GM18517 (cell line): ENCODE data around the gene SLC25A22.

ENCODE experiments used
- ATAC-seq: cut with Tn5 transposase; IDR thresholded peaks from one replicate; pipeline ENCODE4 v1.9.1; 2021; ENCODE audit warnings: mild to moderate bottlenecking, moderate library complexity; ENCODE audit not compliant: unreplicated experiment

Gene SLC25A22

DNA sequence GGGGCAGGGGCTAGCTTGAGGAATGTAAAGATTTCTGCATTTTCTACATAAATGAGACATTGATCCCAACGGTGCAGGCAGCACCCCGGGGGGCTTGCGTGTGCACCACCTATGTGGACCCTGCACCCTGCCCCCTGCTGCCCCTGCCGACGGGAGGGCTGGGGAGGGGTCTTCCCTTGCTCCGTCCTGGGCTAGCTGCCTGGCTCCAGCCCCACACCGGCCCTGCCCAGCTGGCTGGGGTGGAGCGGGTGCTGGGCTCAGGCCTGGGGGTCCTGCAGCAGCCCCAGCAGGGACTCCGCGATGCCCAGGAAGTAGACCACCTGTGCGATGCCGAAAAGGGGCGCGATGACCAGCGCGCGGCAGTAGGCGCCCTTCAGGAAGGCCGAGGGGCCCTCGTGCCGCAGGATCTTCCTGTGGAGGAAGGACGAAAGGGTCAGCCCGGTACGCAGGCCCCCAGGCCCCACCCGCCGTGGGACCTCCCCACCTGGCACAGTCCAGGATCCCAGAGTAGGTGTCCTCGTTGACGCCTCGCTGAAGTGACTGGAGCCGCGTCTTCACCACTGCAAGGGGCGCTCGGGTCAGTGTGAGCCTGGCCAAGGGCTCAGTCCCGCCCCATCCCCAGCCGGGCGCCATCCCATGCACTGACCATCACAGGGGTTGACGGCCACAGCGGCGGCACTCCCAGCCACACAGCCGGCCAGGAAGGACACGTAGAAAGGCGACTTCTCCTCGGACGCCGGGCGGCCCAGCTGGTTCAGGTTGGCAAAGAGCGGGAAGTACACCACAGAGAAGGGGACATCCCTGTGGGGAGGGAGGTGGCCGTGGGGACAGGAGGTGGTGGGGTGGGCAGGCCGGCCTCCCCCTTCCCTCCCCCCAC lies 6.2 kb downstream of the SLC25A22 start:
- ATAC-seq = no peak

DNA sequence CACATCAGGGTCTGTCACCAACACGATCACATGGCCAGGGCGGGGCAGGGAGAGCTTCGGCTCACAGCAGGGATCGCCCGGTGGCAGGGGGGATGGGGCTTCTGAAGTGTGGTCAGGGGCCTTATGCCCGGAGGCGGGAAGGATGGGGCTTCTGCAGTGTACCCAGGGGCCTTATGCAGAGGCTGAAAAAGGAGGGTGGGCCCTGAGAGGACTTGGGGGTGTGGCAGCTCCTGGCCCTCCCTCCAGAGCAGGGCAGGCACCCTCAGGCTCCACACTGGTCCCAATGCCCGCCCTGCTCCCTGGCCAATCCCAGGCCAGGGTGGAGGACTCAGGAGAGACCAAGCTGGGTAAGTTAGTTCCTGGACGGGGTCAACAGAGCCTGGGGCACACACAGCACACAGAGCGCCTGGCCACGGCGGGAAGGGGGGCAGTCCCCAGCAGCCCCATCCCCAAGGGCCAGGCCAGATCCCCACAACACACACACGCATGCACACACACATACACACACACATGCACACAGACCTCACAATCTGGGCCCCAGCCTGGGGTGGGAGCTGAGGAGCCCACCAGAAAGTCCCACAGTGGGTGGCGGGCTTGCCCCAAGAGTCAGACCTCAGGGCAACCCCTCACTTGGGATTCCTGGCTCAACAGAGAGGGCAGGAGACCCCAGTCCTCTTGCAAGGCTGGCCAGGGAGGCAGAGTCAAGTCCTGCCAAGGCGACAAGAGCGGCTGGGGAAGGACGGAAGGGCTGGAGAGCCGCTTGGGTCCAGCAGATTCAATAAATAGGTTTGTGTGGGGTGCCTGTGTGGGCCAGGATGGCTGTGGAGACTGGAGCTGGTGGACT lies 7.1 kb downstream of the SLC25A22 start:
- no peak for ATAC-seq

DNA sequence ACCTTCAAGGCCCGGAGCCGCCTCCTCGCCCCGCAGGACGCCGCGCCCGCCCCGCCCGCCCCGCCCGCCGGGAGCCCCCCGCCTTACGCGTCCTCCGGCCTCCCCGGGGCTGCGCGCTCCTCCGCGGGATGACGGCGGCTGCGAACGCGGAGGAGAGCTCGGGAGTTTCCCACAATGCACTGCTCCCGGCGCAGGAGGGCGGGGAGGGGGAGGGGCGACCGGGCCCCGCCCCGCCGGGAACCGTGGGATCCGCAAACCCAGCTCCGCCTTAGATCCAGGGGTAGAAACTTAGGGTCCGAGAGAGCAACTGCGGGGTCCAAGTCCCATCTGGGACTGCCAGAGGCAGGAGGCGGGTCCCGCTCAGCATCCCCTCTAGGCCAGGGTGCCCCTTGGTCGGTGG lies 8.1 kb downstream of the SLC25A22 start, which contains the start of gene CEND1:
TSS of gene CEND1 (minus strand) at position 148 of the 400 bp plus-strand sequence. CDS start 1,514 bp downstream, outside the sequence.
- no peak for ATAC-seq

DNA sequence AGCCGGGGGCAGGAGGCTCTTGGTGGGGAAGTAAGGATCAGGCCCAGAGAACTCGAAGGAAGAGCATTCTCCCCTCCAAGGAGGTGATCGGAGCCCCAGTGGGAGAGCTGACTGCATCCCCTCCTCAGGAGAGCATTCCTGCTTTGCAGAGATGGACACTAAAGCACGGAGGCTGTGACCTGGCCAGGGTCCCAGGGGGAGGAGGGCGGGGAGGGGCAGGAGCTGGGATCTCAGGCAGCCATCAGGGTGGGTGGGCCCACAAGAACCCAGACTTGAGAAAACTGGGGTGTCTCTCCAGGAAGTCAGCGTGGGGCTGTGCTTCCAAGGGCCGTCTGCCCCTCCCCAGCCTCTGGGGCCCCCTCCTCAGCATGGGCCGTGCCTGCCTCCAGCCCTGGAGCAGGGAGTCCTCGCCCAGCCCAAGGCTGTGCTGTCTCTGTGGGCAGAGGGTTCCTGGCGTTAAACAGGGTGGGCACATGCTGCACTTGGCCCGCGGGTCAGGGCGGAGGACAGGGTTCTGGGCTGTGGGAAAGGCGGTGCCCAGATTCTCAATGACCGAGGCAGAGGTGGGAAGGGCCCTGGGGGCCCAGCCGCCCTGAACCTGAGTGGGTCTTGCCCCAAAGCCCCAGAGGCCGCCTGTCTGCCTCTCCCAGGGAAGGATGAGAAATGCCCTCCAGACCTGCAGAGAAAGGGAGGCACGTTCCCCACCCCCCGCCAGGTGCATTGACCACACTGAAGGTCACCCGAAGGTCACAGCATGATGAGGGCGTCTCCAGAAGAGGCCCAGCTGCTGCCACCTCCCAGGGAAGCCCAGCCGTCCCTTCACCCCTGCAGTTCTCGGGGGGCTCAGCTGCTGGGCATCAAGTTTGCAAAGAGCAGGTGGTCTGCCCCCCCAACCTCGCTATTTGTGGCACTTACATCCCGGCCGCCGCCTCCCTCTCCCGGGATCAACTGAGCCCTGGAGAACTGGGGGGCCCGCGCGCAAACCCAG lies 8.8 kb downstream of the SLC25A22 start:
- no peak for ATAC-seq

DNA sequence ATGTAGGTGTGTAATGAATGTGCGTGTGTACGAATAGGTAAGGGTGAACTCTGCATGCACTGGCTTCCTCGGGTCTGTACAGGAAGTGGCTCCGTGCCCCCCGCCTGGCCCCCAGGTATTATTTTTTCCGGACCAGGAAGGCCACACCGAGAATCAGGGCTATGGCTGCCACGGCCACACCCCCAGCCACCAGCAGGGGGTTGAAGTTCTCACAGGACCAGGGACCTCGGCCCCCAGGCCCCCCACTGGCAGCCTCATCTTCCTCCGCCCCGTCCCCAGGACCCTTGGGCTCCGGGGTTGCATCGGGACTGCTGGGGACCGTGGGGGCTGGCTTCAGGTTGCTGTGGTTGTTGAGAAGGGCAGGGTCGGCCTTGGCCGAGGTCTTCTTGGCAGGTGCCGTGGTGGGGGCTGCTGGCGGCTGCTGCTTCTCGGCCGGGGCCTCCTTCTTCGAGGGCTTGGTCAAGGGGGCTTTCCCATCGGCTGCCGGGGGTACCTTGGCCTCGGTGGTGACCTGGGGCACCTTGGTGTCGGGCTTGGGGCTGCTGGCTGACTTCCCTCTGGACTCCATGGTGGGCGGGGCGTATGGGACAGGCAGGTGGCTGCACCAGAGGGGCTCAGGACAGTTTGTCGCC lies 10.0 kb downstream of the SLC25A22 start:
- no peak for ATAC-seq

DNA sequence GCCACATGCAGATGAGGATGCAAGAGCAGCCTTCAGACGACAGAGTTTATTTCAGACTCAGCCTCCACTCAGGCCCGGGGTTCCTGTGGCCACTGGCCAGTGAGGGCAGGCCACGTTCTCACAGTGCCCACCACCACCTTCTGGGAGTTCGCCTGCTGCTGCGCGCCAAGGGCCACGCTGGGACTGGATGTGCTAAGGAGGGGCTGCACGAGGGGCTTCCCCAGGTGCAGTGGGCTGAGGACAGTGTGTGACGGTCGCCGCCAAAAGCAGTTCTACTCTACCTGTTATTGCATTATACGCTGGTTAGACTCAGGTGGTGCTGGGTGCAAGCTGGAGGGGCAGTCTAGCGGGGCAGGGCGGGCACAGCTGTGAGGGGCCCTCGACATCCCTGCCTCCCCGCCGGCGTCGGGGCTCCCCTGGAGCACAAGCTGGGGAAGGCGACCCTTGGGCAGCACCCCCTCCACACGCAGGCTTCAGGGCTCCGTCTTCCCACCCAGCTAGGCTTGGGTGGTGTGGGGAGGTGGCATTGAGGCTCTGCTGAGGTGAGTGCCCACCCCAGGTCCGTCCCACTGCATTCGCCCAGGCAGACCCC lies 10.9 kb downstream of the SLC25A22 start:
- ATAC-seq = no peak

DNA sequence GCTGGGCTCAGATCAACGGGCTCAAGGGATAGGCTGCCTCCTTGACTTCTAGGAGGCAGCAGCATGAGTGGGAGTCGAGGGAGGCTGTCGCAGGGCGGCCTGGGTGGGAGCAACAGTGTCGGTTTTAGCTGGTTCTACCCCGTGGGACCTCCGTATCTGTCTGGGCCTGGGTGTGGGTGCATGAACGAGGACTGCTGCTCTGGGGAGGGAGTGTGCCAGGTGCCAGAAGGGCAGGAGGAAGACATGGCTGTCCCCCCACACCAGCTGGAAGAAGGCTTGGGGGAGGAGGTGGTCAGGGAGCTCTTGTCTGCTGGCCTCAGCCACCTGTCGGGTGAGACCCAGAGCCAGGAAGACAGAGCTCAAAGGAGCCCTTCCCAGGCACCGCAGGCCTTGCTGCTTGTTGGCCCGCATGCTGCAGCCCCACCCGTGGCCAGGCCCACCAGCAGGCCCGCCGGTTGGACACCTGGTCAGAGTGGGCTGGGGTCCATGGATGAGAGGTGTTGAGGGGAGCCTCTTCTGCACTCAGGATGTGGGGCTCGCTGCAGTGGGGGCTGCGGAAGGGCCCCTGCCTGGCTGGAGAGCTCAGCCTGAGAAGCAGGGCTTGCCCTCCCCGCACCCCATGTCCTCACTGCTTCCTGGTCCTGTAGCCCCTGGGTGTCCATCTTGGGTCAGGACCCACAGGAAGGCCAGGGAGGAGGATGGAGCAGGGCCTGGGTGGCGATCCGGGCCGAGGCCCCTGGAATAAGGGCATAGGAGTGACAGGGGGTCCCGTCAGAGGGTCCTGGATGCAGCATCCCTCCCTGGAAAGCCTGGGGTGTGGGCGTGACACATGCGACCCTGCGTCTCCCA lies 11.6 kb downstream of the SLC25A22 start:
- no peak for ATAC-seq

DNA sequence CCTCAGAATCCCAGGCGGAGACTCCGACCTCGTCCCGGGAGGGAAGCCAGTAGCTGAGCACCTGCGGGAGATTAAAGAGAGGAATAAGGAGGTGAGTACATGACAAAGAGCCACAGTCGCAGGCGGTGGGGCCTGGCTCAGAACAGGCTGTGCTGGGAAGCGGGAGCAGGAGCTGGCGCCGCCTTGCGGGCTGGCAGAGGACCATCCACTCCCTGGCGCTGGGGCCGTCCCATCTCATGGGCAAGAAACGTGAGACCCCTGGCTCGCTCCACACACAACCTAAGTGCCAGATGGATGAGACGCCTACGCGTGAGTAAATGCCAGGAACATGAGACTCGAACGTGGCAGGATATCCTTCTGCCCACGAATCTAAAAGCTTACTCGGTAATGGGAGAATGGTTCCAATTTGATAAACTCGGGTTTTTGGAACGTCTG lies 14.5 kb downstream of the SLC25A22 start:
- no peak for ATAC-seq

DNA sequence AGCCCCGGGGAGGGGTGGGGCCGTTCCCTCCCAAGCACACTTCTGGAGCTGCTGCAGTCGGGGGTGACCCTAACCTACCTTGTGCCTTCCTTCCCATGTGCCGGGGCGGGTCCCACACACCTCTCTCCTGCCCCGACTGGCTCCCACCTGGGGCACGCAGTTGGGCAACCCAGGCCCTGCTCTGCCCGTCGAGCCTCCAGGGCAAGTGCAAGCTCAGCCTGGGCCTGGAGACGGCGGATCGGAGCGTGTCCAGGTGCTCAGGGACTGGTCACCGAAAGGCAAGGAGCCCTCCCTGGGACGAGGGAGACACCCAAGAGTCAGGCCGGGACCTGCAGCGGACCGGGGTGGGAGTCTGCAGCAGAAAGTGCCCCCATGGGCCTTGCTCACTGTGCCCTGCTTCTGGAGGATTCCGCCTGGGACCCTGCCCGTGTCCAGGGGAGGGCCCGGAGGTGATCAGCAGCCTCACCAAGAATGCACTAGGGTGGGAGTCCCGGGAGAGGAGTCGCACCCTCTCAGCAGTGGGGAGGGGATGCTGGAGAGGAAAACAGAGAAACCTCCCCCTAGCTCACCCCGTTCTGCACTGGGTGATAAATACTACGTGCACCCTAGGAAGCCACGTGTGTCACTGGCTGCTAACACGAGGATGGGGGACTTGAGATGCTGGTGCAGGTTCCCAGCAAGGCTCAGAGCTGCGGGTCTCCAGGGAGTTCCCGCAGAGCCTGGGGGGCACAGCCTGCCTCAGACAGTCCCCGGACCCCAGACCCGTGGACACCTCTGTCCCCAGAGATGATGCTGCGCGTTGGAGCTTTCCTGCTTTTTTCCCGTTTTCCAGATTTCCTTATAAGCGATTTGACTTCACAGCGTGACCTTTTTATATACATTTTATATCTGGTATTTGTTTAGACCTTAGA lies 15.6 kb downstream of the SLC25A22 start:
- no peak for ATAC-seq

DNA sequence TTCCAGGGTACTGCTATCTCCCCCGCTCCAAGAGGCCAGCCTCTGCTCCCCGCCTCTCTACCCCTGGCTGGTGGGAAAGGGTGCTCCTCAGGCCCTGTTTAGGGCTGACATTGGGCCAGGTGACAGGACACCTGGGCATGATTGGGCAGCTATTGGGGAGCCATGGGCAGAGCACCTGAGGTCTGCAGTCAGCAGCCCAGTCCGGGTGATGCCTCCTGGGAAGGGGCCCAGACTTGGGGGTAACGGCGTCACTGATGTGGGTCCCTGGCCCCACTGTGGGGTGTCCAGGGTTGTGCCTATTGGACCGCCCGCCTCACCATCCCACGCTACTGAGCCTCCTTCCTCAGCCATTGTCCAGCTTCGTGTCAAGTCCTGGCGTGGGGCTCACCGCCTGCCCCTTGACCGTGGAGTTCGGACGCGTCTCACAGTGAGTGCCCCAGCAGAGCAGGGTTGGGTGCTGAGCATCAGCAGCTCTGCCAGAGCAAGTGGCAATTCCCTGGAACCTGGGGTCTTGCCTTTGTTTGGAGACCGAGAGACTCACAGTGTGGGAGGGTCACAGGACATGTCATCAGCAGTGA lies 18.0 kb downstream of the SLC25A22 start:
- ATAC-seq = no peak

DNA sequence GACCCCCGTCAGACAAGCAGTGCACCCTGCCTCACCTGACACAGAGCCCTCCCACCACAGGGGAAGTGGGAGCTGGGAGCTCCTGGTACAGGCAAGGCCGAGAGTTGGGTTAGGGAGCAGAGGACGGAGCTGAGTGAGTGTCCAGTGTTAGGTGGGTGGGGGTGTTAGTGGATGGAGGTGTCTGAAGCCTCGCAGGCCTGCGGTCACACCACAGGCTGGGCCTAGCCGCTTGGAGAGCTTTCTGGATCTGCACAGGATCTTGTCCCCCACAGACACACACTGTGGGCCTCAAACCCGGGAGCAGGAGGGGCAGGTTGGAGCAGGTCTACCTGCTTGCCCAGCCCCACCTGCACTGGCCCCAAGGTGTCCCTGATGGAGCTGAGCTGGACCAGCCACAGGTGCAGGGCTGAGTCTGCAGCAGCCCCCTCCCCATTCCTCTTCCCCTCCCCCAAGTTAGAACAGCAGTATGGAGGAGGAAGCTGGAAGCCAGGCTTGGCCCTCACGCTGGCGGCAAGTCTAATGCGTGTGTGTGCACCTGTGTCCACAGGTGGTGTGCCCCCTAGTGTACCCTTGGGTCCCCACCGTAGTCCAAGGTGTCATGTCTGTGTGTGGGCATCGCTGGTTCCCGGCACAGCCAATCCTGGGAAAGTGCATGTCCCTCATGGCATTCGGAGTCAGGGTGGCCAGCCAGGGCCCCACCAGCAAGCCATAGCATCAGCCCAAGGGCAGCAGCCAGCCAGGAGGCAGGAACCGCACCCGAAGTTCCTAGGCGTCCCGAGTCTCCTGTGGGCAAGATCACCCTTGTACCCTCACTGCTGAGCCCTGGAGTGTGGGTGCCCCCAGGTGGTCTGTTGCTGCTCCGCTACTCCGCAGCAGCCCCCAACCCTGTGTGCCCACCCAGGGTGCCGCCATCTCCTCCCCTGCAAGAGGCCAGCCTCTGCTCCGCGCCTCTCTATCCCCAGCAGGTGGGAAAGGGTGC lies 18.8 kb downstream of the SLC25A22 start:
- no peak for ATAC-seq

DNA sequence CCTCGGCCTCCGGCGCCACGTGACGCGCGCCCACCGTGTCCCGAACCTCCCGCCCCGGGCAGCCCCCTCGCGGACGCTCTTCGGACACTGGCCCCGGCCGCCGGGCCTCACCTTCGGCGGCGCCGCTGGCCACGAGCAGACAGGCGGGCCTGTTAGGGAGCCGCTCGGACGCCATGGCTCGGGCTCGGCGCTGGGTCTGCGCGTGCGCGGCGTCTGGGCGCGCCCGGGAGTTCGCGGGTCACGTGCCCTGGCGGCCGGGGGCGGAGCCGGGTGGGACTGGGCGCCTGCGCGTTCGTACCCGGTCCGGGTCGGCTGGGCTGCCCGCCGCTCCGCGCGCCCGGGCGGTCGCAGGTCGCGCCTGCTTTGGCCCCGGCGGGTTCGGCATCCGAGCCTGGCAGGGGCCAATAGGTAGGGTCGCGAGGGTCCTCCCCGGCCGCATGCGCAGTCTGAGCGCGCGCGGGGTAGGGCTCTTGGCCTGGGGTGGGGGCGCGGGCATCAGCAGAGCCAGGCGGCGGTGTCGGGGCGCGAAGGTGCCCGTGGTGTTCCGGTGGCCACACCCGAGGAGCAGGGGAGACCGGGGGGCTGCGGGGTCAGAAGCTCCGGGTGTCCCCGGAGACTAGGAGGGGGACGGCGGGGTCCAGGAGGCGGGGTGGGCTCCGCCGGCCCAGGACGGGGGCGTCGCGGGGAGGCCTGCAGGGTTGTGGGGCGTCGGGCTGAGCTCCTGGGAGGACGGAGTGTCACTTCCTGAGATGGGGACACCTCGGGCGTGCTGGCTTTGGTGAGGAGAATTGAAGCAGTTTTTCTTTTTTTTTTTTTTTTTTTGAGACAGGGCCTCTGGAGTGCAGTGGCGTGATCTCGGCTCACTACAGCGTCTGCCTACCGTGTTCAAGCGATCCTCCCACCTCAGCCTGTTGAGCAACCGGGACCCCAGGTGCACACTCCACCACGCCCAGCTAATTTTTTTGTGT lies 20.5 kb downstream of the SLC25A22 start, which contains the start of gene GATD1:
TSS of gene GATD1 (minus strand) at position 200 of the 968 bp plus-strand sequence. CDS start at position 175, 25 bp downstream.
- peak; percentile 71 for ATAC-seq

DNA sequence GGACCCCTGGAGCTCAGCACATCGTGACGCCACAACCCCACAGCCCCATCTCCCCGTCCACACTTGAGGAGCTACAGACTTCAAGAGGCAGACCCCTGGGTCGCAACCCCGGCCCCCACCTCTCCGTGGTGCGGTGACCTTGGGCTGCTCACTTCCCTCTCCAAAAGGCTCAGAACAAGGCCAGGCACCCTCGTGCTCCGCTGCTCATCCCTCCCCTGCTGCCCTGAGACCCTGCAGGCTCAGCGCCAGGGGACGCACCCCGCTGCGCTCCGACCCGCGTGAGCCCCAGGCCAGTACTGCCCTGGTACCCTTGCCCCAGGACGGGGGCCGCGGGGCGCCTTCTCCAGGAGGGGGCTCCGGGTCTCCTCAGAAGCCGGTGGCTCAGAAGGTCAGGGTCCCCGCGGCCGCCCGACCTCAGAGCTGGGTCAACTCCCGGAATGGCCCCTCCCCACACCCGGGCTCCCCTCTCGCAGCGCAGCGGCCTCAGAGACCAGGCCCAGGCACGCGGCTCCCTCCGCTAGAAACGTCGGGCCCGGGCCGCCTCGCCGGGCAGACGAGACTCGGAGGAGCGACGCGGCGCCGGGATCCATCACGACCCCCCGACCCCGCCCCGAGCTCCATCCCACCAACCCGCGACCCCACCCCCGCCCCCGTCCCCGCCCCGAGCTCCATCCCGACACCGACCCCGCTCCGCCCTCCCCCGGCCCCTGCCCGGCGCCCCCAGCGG lies 21.4 kb downstream of the SLC25A22 start:
- peak; percentile 34 for ATAC-seq

DNA sequence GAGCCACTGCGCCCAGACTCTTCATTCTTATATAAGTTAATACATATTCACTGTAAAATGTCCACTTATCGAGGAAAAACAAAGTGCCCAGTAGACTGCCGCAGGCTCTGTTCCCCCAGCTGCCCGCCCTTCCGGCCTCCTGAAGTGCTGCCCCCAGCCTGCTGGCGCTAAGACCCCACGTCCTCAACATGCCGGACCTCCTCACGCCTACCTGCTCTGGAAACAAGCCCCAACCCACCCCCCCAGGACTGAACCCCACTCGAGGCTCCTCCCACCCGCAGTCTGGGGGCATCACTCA lies 21.9 kb downstream of the SLC25A22 start:
- ATAC-seq = no peak
